ENCODE measurements around the gene AXL.
"Not testable (repeated sequence)": the region's sequence is repeated elsewhere in the genome, so short reads cannot be mapped to it uniquely, and the experiment has no call there.

AXL gene

DNA sequence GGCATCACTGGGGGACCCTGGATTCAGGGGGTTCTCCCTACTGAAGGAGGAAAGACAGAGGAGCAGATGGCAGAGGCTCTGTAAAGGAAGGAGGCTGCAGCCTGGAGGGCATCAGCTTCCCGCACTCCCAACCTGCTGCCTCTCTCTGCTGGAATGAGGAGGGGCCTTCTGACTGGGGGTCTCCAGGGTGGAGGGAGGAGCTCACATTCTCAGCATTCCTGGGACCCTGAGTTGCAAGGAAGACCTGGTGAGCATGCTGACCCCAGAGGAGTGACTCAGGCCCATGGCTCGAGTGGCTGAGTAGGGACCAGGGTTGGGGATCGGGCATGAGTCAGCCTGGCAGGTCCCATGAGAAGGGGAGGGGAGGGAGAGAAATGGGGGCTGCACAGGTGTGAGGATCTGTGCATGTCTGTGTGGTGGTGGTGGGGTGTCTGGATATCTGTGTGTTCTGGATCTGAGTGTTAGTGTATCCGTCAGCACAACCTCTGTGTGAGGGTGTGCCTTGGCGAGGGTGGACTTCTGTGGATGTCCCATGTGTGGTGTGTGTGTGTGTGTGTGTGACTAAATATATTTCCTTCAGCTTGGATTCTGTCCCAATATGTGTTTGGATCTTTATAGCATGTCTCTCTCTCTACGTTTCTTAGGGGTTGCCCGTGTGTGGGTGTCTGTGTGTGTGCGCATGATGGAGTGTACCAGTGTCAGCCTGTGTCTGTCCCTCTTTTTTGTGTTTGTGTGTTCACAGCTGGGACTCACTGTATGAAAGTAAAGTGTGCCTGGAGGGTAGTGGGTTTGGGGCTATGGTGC lies 4.6 kb downstream of the AXL start:
- H3K4me3 ChIP-seq (ENCODE audit: low read depth, low read length): no peak overlapping the region
- no peak for DNase-seq (ENCODE audit: low read depth)
- TF ChIP-seq, protein P1, sequence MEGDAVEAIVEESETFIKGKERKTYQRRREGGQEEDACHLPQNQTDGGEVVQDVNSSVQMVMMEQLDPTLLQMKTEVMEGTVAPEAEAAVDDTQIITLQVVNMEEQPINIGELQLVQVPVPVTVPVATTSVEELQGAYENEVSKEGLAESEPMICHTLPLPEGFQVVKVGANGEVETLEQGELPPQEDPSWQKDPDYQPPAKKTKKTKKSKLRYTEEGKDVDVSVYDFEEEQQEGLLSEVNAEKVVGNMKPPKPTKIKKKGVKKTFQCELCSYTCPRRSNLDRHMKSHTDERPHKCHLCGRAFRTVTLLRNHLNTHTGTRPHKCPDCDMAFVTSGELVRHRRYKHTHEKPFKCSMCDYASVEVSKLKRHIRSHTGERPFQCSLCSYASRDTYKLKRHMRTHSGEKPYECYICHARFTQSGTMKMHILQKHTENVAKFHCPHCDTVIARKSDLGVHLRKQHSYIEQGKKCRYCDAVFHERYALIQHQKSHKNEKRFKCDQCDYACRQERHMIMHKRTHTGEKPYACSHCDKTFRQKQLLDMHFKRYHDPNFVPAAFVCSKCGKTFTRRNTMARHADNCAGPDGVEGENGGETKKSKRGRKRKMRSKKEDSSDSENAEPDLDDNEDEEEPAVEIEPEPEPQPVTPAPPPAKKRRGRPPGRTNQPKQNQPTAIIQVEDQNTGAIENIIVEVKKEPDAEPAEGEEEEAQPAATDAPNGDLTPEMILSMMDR (IDR thresholded peaks at IDR 0.05; ENCODE audit: insufficient read depth, low read depth, low read length, missing control alignments): no peak

DNA sequence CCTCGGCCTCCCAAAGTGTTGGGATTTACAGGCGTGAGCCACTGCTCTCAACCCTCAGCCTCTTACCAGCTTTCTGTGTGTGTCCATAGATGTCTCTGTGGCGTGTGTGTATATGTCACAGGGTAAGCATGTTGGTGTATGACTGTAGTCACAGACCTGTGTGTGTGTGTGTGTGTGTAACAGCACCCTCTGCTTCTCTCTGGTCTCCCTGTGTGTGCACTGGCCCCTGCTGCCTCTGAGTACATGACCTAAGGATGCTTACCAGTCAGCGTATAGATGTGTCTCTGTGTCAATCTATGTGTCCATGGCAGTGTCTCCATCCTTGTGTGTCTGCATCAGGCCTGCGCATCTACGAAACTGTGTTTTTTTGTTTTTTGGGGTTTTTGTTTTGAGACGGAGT lies 5.6 kb downstream of the AXL start:
- DNase-seq (ENCODE audit: low read depth): no peak
- TF ChIP-seq, protein P1 (IDR thresholded peaks at IDR 0.05; ENCODE audit: insufficient read depth, low read depth, low read length, missing control alignments): no peak
- no peak overlapping the region for H3K4me3 ChIP-seq (ENCODE audit: low read depth, low read length)

DNA sequence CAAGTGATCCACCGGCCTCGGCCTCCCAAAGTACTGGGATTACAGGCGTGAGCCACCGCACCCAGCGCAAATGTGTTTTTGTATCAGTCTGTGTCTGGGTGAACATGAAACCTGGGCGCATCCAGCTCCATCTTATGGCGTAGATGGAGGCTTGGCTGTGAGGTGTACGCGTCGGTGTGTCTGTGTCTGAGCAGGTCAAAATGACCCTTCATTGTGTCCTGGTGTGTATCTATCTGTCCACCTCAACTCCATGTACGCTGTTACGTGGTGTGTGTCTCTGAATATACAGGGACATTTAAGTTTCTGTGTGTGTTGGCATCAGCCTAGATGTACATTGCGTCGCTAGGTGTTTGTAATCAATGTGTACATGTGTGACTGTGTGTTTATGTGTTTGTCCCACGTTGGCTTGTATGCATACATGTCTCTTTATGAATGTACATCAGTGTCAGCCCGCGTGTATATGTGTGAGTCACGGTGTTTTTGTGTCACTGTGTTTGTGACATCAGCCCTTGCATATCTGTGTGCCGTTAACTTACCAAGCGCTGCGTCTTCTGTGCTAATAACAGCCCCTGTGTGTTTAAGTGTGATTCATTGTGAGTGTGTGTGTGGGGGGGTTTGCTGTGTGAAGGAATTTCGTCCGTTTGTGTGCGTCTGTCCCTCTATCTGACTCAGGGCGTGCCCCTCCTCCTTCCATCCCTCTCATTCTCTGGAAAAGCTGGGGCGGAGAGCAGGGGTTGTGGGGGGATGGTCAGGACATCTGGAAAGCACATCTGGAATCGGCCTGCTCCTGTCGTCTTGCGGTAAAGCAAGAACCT lies 6.4 kb downstream of the AXL start:
- no peak overlapping the region for H3K4me3 ChIP-seq (ENCODE audit: low read depth, low read length)
- TF ChIP-seq, protein P1 (IDR thresholded peaks at IDR 0.05; ENCODE audit: insufficient read depth, low read depth, low read length, missing control alignments): no peak
- no peak for DNase-seq (ENCODE audit: low read depth)

DNA sequence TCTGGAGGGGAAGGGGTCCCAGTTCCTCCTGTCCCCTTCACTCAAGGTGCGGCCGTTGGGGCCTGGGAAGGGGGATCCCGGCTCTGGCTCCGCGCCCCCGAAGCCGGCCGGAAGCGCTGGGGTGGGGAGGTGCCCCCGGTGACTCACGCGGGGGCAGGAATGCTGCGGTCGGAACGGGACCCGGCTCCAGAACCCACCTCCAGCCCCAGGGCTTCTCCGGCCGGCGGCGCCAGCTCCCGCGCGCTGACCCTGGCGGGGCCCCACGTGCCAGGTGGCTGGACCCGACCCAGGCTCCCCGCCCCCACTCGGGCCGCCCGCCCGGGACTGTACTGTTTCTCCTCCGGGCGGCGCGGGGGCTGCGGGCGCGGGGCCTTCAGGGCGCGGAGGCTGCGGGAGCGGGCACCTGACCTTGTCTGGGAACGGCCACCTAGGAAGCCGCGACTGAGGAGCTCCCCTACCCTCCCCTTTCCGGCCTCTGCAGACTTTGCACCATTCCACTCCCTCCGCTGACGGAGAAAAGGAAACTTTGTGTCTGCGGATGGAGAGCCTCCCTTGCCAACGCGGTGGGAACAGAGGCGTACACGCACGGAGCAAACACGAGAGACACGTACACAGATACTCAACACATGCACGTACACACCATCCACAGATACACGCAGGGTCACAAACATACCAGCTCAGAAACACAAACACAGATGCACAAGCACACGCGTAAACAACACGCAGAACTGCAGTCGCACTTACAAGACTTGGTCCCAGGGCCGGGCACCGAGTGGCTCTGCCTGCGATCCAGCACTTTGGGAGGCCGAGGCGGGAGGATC lies 7.2 kb downstream of the AXL start:
- H3K4me3 ChIP-seq (ENCODE audit: low read depth, low read length): no peak overlapping the region
- TF ChIP-seq, protein P1 (IDR thresholded peaks at IDR 0.05; ENCODE audit: insufficient read depth, low read depth, low read length, missing control alignments): no peak
- DNase-seq (ENCODE audit: low read depth): no peak

DNA sequence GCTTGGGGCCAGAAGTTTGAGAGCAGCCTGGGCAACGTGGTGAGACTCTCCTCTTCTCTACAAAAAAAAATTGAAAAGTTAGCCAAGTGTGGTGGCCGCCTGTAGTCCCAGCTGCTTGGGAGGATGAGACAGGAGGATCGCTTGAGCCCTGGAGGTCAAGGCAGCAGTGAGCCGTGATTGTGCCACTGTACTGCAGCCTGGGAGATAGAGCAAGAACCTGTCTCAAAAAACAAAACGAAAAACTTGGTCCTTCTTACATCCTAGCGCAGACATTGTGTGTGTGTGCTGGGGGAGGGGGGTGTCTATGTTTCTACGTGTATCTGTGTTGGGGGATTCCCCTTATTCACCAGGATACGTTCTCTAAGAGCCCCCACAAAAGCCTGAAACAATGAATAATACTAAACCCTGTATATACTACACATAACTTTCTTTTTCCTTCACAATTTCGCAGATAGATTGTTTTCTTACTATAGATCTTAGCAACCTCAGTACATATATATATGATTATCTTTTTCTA lies 7.9 kb downstream of the AXL start:
- TF ChIP-seq, protein P1 (IDR thresholded peaks at IDR 0.05; ENCODE audit: insufficient read depth, low read depth, low read length, missing control alignments): no peak
- DNase-seq (ENCODE audit: low read depth): no peak
- H3K4me3 ChIP-seq (ENCODE audit: low read depth, low read length): no peak overlapping the region

DNA sequence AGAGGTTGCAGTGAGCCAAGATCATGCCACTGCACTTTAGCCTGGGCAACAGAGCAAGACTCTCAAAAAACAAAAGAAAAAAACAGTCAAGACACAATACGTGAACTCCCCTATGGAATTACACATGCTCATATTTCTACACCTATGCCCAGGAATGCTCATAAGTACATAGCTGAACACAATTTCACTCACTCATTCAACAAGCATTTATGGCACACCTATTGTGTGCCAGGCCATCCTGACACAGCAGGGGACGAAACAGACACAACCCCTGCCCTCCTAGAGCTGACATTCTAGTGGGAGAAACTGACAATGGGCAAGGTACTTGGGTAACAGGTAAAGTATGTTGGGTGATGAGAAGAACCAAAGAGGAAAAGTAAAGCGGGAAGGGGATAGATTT lies 9.5 kb downstream of the AXL start:
- TF ChIP-seq, protein P1 (IDR thresholded peaks at IDR 0.05; ENCODE audit: insufficient read depth, low read depth, low read length, missing control alignments): no peak
- no peak for DNase-seq (ENCODE audit: low read depth)
- H3K4me3 ChIP-seq (ENCODE audit: low read depth, low read length): no peak overlapping the region

DNA sequence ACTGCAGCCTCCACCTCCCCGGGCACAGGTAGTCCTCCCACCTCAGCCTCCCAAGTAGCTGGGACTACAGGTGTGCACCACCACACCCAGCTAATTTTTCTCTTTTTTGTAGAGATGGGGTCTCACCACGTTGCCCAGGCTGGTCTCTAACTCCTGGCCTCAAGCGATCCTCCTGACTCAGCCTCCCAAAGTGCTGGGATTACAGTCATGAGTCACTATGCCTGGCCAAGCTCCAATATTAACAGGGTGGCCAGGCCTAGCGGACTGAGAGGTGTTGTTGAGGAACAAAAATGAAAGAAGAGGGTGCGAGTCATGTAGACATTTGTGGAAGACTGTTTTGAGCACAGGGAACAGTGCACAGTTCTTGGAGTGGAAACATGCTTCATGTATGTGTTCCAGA lies 10.3 kb downstream of the AXL start:
- not testable (repeated sequence) for DNase-seq (ENCODE audit: low read depth)

More for the DNA sequence above, 10.3 kb downstream of the AXL start:
- not testable (repeated sequence) for H3K4me3 ChIP-seq (ENCODE audit: low read depth, low read length)
